H9 (cell line): ENCODE results near the gene HDHD2. TPM values are rescaled to one million over a fixed set of nuclear protein-coding genes. Genes with fewer than 3 reads are reported as not detected.

Experiments
- DNase-seq: peaks from one replicate; pipeline ENCODE4 v3.0.0-alpha.2; 2017
- H2AFZ ChIP-seq: one replicate; pipeline ENCODE4 v1.6.1; 2013; ENCODE audit warnings: mild to moderate bottlenecking, low read length, control low read depth, moderate library complexity
- H2AK5ac ChIP-seq: 2 replicates; pipeline ENCODE4 v1.6.1; 2013; ENCODE audit warnings: low read length, control low read depth, mixed read lengths; ENCODE audit not compliant: insufficient read length
- H2BK120ac ChIP-seq: one replicate; pipeline ENCODE4 v1.6.1; 2013; ENCODE audit warnings: low read depth, mild to moderate bottlenecking, low read length, control low read depth, inconsistent platforms; ENCODE audit not compliant: poor library complexity, severe bottlenecking
- H2BK12ac ChIP-seq: 2 replicates; pipeline ENCODE4 v1.6.1; 2013; ENCODE audit warnings: low read length, control low read depth, mixed read lengths, low read depth; ENCODE audit not compliant: insufficient read length
- H2BK15ac ChIP-seq: 2 replicates; pipeline ENCODE4 v1.6.1; 2013; ENCODE audit warnings: low read depth, low read length, control low read depth
- H2BK20ac ChIP-seq: one replicate; pipeline ENCODE4 v1.6.1; 2013; ENCODE audit warnings: low read depth, mild to moderate bottlenecking, low read length, control low read depth, inconsistent platforms; ENCODE audit not compliant: poor library complexity, severe bottlenecking
- H2BK5ac ChIP-seq: 2 replicates; pipeline ENCODE4 v1.6.1; 2013; ENCODE audit warnings: low read length, control low read depth, mixed read lengths; ENCODE audit not compliant: insufficient read length
- H3K14ac ChIP-seq: 2 replicates; pipeline ENCODE4 v1.6.1; 2013; ENCODE audit warnings: low read length, control low read depth; ENCODE audit not compliant: insufficient read depth
- H3K18ac ChIP-seq: 2 replicates; pipeline ENCODE4 v1.6.1; 2013; ENCODE audit warnings: low read depth, mild to moderate bottlenecking, mixed read lengths, low read length, control low read depth; ENCODE audit not compliant: insufficient read length
- H3K23ac ChIP-seq: 2 replicates; pipeline ENCODE4 v1.6.1; 2013; ENCODE audit warnings: low read length, control low read depth, mixed read lengths, low read depth; ENCODE audit not compliant: insufficient read length
- H3K23me2 ChIP-seq: 2 replicates; pipeline ENCODE4 v1.6.1; 2013; ENCODE audit warnings: low read depth, mild to moderate bottlenecking, mixed read lengths, low read length, control low read depth; ENCODE audit not compliant: insufficient read length, poor library complexity, severe bottlenecking
- H3K27ac ChIP-seq: 2 replicates; pipeline ENCODE4 v1.5.1; 2013; ENCODE audit warnings: low read length, control low read depth, mixed read lengths, low read depth; ENCODE audit not compliant: insufficient read length
- H3K27me3 ChIP-seq: 2 replicates; pipeline ENCODE4 v1.6.1; 2013; ENCODE audit warnings: low read length, control low read depth, inconsistent platforms; ENCODE audit not compliant: insufficient read depth
- H3K4ac ChIP-seq: 2 replicates; pipeline ENCODE4 v1.6.1; 2013; ENCODE audit warnings: low read depth, mild to moderate bottlenecking, control low read depth, inconsistent platforms, low read length, moderate library complexity
- H3K4me1 ChIP-seq: 2 replicates; pipeline ENCODE4 v1.6.1; 2013; ENCODE audit warnings: low read length, control low read depth, inconsistent platforms; ENCODE audit not compliant: insufficient read depth
- H3K4me2 ChIP-seq: 2 replicates; pipeline ENCODE4 v1.6.1; 2013; ENCODE audit warnings: low read length, control low read depth, mixed read lengths; ENCODE audit not compliant: insufficient read length, insufficient read depth
- H3K56ac ChIP-seq: 2 replicates; pipeline ENCODE4 v1.6.1; 2013; ENCODE audit warnings: low read depth, mild to moderate bottlenecking, mixed read lengths, low read length, control low read depth; ENCODE audit not compliant: insufficient read length
- H3K79me1 ChIP-seq: 2 replicates; pipeline ENCODE4 v1.6.1; 2013; ENCODE audit warnings: low read depth, mild to moderate bottlenecking, moderate library complexity, low read length, control low read depth, inconsistent platforms; ENCODE audit not compliant: insufficient read depth, poor library complexity, severe bottlenecking
- H3K79me2 ChIP-seq: 2 replicates; pipeline ENCODE4 v1.6.1; 2013; ENCODE audit warnings: low read length, control low read depth, inconsistent platforms; ENCODE audit not compliant: insufficient read depth
- H3K9ac ChIP-seq: 2 replicates; pipeline ENCODE4 v1.6.1; 2013; ENCODE audit warnings: low read length, control low read depth, mixed read lengths; ENCODE audit not compliant: insufficient read length; ENCODE audit errors: extremely low read depth
- H3K9me3 ChIP-seq: one replicate; pipeline ENCODE4 v1.6.1; 2013; ENCODE audit warnings: low read depth, low read length, inconsistent platforms; ENCODE audit not compliant: control insufficient read depth
- H3T11ph ChIP-seq: one replicate; pipeline ENCODE4 v1.6.1; 2013; ENCODE audit warnings: mild to moderate bottlenecking, low read length, control low read depth, inconsistent platforms
- H4K20me1 ChIP-seq: one replicate; pipeline ENCODE4 v1.6.1; 2013; ENCODE audit not compliant: control insufficient read depth, insufficient read length, insufficient read depth
- H4K5ac ChIP-seq: 2 replicates; pipeline ENCODE4 v1.6.1; 2013; ENCODE audit warnings: low read depth, mild to moderate bottlenecking, mixed read lengths, low read length, control low read depth; ENCODE audit not compliant: insufficient read length
- H4K8ac ChIP-seq: replicated peaks from 2 replicates; pipeline ENCODE4 v1.6.1; 2013; ENCODE audit warnings: low read length, control low read depth, mixed read lengths, low read depth; ENCODE audit not compliant: insufficient read length
- H4K91ac ChIP-seq: 2 replicates; pipeline ENCODE4 v1.6.1; 2013; ENCODE audit warnings: low read depth, mild to moderate bottlenecking, moderate library complexity, mixed read lengths, low read length, control low read depth; ENCODE audit not compliant: insufficient read length
- H3K27ac Mint-ChIP-seq, 3 experiments: 2 replicates in 2 of 3; 3 replicates in 1 of 3; pipeline ENCODE4 v1.8.0; 2020 to 2021; ENCODE audit warnings: mixed read lengths in 3 of 3, mild to moderate bottlenecking in 1 of 3, moderate library complexity in 1 of 3
- H3K27me3 Mint-ChIP-seq: 2 replicates; pipeline ENCODE4 v1.8.0; 2021; ENCODE audit warnings: low read depth, mild to moderate bottlenecking, moderate library complexity, mixed read lengths
- H3K36me3 Mint-ChIP-seq, 3 experiments: 2 replicates in 2 of 3; 3 replicates in 1 of 3; pipeline ENCODE4 v1.8.0; 2020 to 2021; ENCODE audit warnings: low read depth in 3 of 3, mixed read lengths in 3 of 3; ENCODE audit not compliant: insufficient read depth in 1 of 3
- H3K4me1 Mint-ChIP-seq, 2 experiments: 2 replicates each; pipeline ENCODE4 v1.8.0; 2020; ENCODE audit warnings: mixed read lengths in 2 of 2
- H3K4me3 Mint-ChIP-seq, 2 experiments: 2 replicates in 1 of 2; 3 replicates in 1 of 2; pipeline ENCODE4 v1.8.0; 2020 to 2021; ENCODE audit warnings: mild to moderate bottlenecking in 2 of 2, mixed read lengths in 2 of 2, moderate library complexity in 1 of 2
- H3K9me3 Mint-ChIP-seq, 2 experiments: 2 replicates in 1 of 2; 3 replicates in 1 of 2; pipeline ENCODE4 v1.8.0; 2020; ENCODE audit warnings: mild to moderate bottlenecking in 2 of 2, mixed read lengths in 2 of 2, moderate library complexity in 1 of 2
- CTCF ChIP-seq: fragments of 200-600 bp; sonication (generic); conservative IDR thresholded peaks from 3 replicates; pipeline ENCODE4 v1.8.0; 2021; ENCODE audit warnings: antibody characterized with exemption, mild to moderate bottlenecking
- WGBS: extraction: QIAGEN DNeasy Blood & Tissue Kit; methylation state at CpG from one replicate; pipeline ENCODE4 v1.1.7; 2013; ENCODE audit warnings: missing lambda C conversion rate, low lambda C conversion rate, mixed read lengths; ENCODE audit not compliant: insufficient read length; ENCODE audit errors: extremely low coverage; 5-methylcytosine and 5-hydroxymethylcytosine counted together
- total RNA-seq: library from RNA; stranded (reverse); gene quantifications from 2 replicates; pipeline ENCODE4 v1.2.1, GENCODE V29; 2021

Gene HDHD2
- total RNA-seq, 1 experiment from 2014 or later, result 51.0 TPM

GRCh38 chr18:47163241-47163640 lies 12.9 kb upstream of the HDHD2 start:
- Histone ChIP-seq H3K4me1 (peaks cover 4% of the 10 kb centered on the region; the same call in 1 of the 2 replicates), H2BK12ac (no peak overlapping the region), H3T11ph (no peak overlapping the region), H3K23me2 (no peaks in the 10 kb centered on the region), H3K4ac (no peak overlapping the region), H3K79me2 (peaks cover 3% of the 10 kb centered on the region; the same call in 1 of the 2 replicates), H2AK5ac (no peak overlapping the region), H3K79me1 (peaks cover 10% of the 10 kb centered on the region), H3K18ac (no peak overlapping the region), H3K14ac (no peak overlapping the region), H4K91ac (no peak overlapping the region), H3K27ac (no peak overlapping the region), H2AFZ (no peak overlapping the region), H3K9ac (no peak overlapping the region), H2BK15ac (no peak overlapping the region), H3K4me2 (no peak overlapping the region), H4K5ac (no peak overlapping the region), H4K20me1 (no peaks in the 10 kb centered on the region), H3K27me3 (no peaks in the 10 kb centered on the region), H2BK20ac (no peak overlapping the region), H3K9me3 (no peaks in the 10 kb centered on the region), H2BK5ac (no peak overlapping the region), H3K56ac (no peak overlapping the region), H4K8ac (no peak overlapping the region), H3K23ac (no peak overlapping the region), H2BK120ac (no peak overlapping the region)
- H3K9me3 Mint-ChIP-seq, result no peaks in the 10 kb centered on the region
- DNase-seq, result no peak
- H3K4me3 Mint-ChIP-seq, result no peak overlapping the region
- TF ChIP-seq CTCF, result no peak
- H3K27ac Mint-ChIP-seq, result no peak overlapping the region
- no CpG with 5 or more reads among the region's 5 CpGs for WGBS
- no peaks in the 10 kb centered on the region for H3K27me3 Mint-ChIP-seq
- peaks cover 14 to 17% of the 10 kb centered on the region in 2 experiments for H3K4me1 Mint-ChIP-seq
- H3K36me3 Mint-ChIP-seq, result no peaks in the 10 kb centered on the region; a peak in 3 of 7 replicates
